GM21528 (cell line): ENCODE measurements around the gene SEMA4D.

ENCODE experiments used
- ATAC-seq: cut with Tn5 transposase; IDR thresholded peaks from one replicate; pipeline ENCODE4 v1.9.1; 2021; ENCODE audit warnings: mild to moderate bottlenecking, moderate library complexity; ENCODE audit not compliant: unreplicated experiment, low FRiP score

Gene SEMA4D

GRCh38 chr9:89436963-89437625, 60.8 kb downstream of the SEMA4D start:
- ATAC-seq, result no peak

- no peak for ATAC-seq
Measured at GRCh38 chr9:89436326-89436725, 61.6 kb downstream of the SEMA4D start.

DNA sequence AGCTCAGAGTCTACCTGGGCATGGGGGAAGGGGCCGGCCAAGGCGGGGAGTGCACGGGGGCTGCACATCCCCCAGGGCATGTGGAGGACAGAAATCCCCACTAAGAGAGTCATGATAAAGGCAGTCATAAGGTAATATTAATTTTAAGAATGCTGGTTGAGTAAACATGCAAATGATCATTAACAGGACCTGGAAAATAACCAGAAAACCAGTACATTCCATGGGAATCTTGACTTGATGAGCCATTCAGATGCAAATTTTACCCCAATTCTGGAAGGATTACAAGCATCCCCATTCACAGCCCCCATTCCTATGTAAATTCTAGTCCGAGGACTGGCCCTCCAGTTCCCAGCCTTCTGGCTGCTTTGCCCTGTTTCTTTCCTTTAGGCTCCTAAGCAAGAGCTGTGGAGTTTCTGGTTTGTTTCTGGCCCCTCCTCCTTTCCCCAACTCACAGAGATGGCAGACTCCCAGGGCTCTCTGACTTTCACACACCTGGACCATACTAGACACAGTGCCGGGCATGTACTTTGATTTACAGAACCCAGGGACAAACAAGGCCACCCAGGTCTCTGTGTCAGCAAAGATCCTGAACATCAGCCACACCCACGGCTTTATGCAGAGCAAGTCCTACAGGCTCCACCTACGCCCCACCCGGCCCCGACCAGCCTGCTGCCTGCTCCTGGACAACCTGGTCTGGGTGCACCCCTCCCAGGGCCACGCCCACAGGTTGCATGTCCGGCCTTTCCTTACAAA, 62.7 kb downstream of the SEMA4D start:
- no peak for ATAC-seq

DNA sequence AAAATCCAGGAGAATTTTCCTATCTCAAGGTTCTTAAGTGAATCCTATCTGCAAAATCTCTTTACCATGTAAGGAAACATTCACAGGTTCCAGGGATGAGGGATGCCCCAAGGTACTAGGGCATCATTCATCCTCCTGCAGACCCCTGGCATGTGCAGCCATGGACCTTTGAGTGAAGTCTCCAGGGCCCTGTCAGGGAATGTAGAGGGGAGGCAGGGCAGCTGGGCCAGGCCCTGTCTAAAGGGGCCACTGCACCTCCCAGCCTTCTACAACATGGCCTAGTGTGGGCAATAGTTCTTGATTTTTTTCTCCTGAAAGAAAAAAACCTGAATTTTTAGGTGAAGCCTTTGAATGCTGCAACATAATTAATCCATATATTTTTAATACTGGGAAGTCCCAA, 63.3 kb downstream of the SEMA4D start:
- no peak for ATAC-seq

DNA sequence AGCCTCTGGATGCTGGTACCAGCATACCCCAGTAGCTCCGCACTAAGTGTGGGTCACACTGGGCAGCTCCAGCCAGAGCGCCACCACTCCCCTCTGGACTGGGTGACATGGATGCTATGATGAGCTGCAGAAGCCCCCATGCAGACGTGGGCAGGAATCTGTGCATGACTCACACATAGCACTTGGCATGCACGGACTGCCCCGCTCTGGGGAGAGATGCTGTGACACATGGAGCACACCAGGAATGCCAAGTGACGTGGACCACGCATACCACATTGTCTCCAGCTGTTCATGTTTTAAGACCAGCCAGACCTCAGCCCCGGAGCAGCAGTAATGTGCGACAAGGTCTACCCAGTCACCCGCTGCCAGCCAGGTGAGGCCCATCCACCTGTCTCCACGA, 64.1 kb downstream of the SEMA4D start:
- no peak for ATAC-seq

DNA sequence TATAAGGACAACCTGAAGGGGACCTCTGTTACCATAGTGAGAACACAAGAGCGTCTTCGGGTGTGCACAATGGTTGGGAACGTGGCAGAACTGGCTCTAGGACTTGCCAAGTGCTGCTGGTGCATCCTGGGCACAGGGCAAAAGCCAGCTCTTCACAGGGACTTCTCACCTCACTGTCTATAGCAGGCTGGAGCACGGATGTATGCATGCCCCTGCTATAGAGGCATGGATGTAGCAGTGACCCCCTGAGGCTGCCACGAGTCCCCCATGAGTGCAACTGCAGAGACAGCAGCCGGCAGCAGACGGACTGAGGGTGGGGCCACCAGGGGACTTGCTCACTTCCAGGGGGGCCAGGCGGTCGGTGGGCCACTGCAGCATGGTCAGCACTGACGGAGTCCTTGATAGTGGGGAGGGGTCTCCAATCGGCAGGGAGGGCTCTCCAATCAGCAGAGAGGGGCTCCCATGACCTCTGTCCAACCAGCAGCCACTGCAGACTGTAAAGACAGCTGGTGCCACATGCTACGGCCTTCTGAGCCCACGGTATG, 64.9 kb downstream of the SEMA4D start:
- ATAC-seq, result no peak

- no peak for ATAC-seq
Measured at GRCh38 chr9:89431930-89432725, 65.8 kb downstream of the SEMA4D start.

- ATAC-seq, result no peak
Measured at GRCh38 chr9:89430995-89431394, 66.9 kb downstream of the SEMA4D start.

DNA sequence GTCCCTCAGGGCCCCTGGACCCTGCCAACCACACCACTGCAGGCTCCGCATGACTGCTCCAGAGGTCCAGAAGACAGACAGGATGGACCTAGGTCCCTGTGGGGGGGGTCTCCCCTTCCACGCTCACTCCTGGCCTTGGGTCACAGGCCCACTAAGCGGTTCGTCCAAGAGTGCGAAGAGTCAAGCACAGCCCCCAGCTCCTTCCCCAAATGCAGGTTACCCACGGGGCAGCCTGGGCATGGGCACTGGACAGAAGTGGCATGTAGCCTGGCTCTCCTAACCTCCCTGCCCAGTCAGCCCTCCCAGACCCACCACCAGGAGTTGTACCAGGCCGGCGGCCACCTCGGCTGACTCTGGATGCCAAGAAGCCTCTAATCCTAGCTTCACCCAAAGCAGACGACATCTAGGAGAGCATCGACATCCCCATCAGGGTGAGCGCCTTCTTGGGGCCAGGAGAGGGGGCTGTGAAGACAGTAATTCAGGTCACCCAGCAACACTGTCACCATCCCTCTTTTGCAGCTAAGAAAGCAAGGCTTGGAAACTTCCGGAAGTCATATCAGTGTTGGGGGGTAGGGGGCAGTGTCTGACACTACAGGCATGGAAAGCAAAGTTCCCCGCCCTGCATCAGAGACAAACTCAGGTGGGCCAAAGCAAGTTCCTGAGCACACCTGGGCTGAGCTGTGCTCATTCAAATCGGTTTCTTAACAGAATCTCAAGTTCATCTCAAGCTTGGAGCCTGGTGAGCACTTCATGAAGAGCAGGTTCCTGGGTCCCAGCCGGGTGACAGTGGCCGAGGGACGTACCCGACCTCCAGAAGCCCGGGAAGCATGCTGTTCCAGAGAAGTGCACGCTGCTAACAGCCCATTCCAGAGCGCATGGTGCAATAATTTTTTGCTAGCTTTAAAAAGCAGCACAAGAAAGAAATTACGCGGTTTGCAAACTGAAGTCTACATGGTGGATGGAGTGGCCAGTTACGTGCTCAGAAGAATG, 68.7 kb downstream of the SEMA4D start:
- ATAC-seq, result no peak

DNA sequence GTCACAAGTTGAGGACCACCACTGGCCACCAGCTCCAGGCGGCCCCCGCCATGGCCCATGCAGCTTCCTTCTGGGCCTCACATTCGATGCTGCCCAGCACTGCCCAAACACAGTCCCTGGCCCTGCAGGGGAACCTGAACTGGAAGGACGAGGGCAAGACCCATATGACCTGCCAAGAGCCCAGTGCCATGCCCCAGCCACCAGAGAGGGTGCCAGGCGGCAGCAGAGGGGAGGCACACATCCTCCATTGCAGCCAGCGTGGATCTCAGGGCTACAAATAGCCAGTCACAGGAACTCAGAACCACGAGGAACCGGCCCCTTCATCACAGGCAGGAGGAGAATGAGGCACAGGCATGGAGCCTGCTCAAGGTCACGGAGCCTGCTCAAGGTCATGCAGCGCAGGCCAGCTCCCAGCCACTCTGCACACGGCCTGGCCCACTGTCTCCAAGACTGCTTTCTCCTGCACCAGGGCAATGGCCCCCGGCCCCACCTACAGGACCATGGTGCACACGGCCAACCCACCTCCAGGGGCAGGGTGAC, 69.6 kb downstream of the SEMA4D start:
- no peak for ATAC-seq

- ATAC-seq, result no peak
Measured at GRCh38 chr9:89427621-89428221, 70.2 kb downstream of the SEMA4D start.

- ATAC-seq, result peak; percentile 79
Measured at GRCh38 chr9:89426384-89426961, 71.4 kb downstream of the SEMA4D start.

- no peak for ATAC-seq
Measured at GRCh38 chr9:89425921-89426383, 72.0 kb downstream of the SEMA4D start.

DNA sequence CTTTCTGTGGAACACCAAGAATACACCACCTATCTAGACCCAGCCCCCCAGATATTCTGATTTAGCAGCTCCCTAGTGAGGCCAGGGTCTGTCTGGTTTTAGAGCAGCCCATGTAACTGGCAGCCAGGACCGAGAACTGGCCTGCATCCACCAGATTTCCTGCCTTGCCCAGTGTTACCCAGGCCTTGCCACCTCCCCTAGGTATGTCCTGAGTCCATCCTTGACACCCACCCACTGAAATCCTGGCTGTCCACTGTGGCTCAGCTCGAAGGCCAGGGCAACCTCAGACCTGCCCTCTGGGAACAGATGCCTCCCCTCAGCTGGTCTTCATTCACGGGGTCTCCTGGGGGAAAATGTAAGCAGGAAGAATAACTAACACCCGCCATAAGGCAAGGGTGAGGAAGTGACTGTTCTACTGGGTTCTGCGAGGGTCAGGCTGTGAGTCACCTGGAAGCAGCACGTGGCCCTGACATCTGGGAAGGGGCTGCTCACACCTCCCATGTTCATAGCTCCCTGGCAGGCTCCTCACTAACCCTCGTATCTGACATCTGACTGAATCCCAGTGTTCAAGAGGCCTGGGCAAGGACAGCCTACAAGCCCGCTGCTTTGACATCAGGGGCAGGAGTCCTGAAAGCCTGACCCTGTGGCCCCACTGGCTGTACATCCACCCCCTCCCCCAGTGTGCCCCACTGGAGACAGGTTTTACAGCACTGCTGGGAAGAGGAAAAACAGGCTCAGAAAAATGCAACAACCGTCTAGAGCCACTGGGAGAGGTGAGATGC, 72.7 kb downstream of the SEMA4D start:
- ATAC-seq, result no peak

GRCh38 chr9:89422151-89422975, 75.5 kb downstream of the SEMA4D start:
- ATAC-seq, result no peak

DNA sequence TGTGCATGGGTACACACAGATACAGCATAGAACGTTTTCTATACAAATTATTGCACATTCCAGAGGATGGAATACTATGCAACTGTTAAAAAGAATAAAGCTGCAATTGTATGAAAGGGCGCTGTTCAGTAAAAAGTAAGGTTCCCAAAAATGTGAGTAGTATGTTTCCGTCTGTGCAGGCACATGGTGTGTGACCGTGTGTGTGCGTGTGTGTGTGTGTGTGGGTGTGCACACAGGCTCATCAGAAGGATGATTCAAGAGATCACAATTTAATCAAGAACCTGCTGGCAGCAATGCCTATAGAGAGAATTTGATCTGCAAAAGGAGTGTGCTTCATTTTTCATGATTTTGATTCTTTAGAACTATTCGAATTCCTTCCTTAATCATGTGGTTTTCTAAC, 76.3 kb downstream of the SEMA4D start:
- no peak for ATAC-seq
